Body of pancreas (tissue), 4 donors: ENCODE measurements around the gene HSPA14. TPM values are rescaled to one million over a fixed set of nuclear protein-coding genes. Genes with fewer than 3 reads are reported as not detected.

ENCODE experiments used
- ATAC-seq: fragments of 150-250 bp; one replicate; pipeline ENCODE4 v1.9.1; 2016
- DNase-seq, 4 donors: peaks; one replicate each; pipeline ENCODE4 v3.0.0-alpha.2; 2019
- H3K27ac ChIP-seq, 4 donors: fragments of 200-600 bp; sonication (generic); 1 replicate in 3 of 4; 2 replicates in 1 of 4; pipeline versions ENCODE4 v1.5.1 to v1.6.1; 2016 to 2019; ENCODE audit warnings: mild to moderate bottlenecking in 1 of 4, mixed read lengths in 1 of 4, moderate library complexity in 1 of 4
- H3K27me3 ChIP-seq, 2 donors: fragments of 200-600 bp; sonication (generic); one replicate each; pipeline ENCODE4 v1.6.0; 2016; ENCODE audit warnings: mild to moderate bottlenecking in 1 of 2
- H3K36me3 ChIP-seq, 2 donors: fragments of 200-600 bp; sonication (generic); replicated peaks in 1 of 2; 2 replicates each; pipeline ENCODE4 v1.5.1; 2016; ENCODE audit warnings: low read depth in 2 of 2; ENCODE audit not compliant: insufficient read depth in 1 of 2
- H3K4me1 ChIP-seq: fragments of 200-600 bp; sonication (generic); one replicate; pipeline ENCODE4 v1.6.0; 2016
- H3K4me3 ChIP-seq, 2 donors: fragments of 200-600 bp; sonication (generic); 1 replicate in 1 of 2; 2 replicates in 1 of 2; pipeline ENCODE4 v1.5.1; 2016 to 2019
- H3K9me3 ChIP-seq, 3 donors: fragments of 200-600 bp; sonication (generic); 1 replicate in 2 of 3; 2 replicates in 1 of 3; pipeline ENCODE4 v1.5.1; 2016
- POLR2A ChIP-seq, 3 donors: fragments of 450-650 bp; IDR thresholded peaks; one replicate each; pipeline ENCODE4 v1.6.1; 2016; ENCODE audit warnings: antibody characterized with exemption in 3 of 3, mild to moderate bottlenecking in 2 of 3
- WGBS, 2 donors: methylation state at CpG; one replicate each; pipeline ENCODE4 v1.1.5; 2017; 5-methylcytosine and 5-hydroxymethylcytosine counted together
- intact Hi-C: fragments of 100-400 bp; cut with DNase I; formaldehyde crosslinking; loops from one replicate; pipeline ENCODE4 v1.15.1; 2023
- total RNA-seq, 2 donors: library from RNA; depleted of rRNA; stranded (reverse); fragments of >200 nt; gene quantifications; one replicate each; pipeline ENCODE4 v1.1.0, GENCODE V29; 2016
- TF ChIP-seq, protein P1 (sequence below), 7 experiments: fragments of 450-650 bp in 4 of 7; fragments of 200-600 bp in 3 of 7; sonication (generic) in 3 of 7; IDR thresholded peaks; one replicate each; pipeline ENCODE4 v1.5.1; 2016 to 2019; ENCODE audit warnings: antibody characterized with exemption in 7 of 7

Gene HSPA14
- total RNA-seq, 2 donors from 2014 or later = 6.6 to 7.8 TPM

DNA sequence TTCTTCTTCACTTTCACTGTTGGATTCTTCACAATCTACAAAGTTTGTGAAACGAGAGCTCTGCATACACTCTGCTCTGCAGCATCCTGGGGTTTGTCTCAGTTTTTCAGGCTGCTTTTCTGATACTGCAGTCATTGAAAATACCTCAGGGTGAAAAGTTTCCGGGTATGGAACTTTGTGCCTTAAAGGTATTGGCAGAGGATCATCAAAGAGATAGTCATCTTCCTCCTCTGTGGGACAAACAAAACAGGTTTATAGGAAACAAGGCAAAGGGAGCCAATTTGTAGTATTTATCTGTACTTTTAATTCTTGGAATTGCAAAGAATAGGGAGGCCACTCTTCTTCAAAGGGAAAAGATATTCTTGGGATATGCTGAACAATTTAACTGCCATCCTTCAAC lies 71.0 kb downstream of the HSPA14 start:
- intact Hi-C loops = no loop called here
- TF ChIP-seq, protein P1, sequence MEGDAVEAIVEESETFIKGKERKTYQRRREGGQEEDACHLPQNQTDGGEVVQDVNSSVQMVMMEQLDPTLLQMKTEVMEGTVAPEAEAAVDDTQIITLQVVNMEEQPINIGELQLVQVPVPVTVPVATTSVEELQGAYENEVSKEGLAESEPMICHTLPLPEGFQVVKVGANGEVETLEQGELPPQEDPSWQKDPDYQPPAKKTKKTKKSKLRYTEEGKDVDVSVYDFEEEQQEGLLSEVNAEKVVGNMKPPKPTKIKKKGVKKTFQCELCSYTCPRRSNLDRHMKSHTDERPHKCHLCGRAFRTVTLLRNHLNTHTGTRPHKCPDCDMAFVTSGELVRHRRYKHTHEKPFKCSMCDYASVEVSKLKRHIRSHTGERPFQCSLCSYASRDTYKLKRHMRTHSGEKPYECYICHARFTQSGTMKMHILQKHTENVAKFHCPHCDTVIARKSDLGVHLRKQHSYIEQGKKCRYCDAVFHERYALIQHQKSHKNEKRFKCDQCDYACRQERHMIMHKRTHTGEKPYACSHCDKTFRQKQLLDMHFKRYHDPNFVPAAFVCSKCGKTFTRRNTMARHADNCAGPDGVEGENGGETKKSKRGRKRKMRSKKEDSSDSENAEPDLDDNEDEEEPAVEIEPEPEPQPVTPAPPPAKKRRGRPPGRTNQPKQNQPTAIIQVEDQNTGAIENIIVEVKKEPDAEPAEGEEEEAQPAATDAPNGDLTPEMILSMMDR (IDR thresholded peaks at IDR 0.05) = no peak
- no peak for TF ChIP-seq POLR2A (IDR thresholded peaks at IDR 0.05)
- DNase-seq (no peak), ATAC-seq (no peak)
- H3K4me1 ChIP-seq = no peaks in the 10 kb centered on the region
- no peak overlapping the region for H3K27ac ChIP-seq
- WGBS, 2 donors = 91 to 94% methylated on average over 2 of the region's 2 CpGs
- peaks cover 0 to 10% of the 10 kb centered on the region in 2 donors for H3K36me3 ChIP-seq
- H3K4me3 ChIP-seq = no peak overlapping the region
- no peaks in the 10 kb centered on the region for H3K27me3 ChIP-seq
- H3K9me3 ChIP-seq = no peaks in the 10 kb centered on the region

DNA sequence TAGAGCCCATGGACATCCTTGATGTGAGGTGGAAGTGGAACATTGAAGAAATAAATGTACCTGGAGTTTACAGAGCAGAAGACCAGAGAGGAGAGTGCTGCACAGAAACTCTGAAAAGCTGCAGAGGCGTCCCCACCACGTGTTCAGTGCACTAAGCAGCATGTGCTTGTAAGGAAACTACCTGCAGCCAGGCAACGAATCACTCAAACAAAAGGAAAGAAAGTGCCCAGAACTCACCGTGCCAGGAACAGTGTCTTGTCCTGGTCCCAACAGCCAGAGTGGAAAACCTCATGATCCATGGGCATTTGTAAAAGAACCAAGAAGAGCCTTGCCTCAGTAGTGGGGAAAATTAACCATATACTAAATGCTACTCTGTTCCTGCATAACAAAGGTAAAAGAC lies 72.8 kb downstream of the HSPA14 start:
- intact Hi-C loops = no loop called here
- no peaks in the 10 kb centered on the region for H3K27me3 ChIP-seq
- TF ChIP-seq POLR2A (IDR thresholded peaks at IDR 0.05) = no peak
- TF ChIP-seq, protein P1 (IDR thresholded peaks at IDR 0.05) = no peak
- no peak for ATAC-seq
- no peak overlapping the region for H3K4me3 ChIP-seq
- no peaks in the 10 kb centered on the region for H3K9me3 ChIP-seq
- H3K4me1 ChIP-seq = no peaks in the 10 kb centered on the region
- 94 to 97% methylated on average over 4 of the region's 4 CpGs for WGBS, 2 donors
- no peak for DNase-seq
- no peak overlapping the region for H3K27ac ChIP-seq
- peaks cover 0 to 10% of the 10 kb centered on the region in 2 donors for H3K36me3 ChIP-seq

DNA sequence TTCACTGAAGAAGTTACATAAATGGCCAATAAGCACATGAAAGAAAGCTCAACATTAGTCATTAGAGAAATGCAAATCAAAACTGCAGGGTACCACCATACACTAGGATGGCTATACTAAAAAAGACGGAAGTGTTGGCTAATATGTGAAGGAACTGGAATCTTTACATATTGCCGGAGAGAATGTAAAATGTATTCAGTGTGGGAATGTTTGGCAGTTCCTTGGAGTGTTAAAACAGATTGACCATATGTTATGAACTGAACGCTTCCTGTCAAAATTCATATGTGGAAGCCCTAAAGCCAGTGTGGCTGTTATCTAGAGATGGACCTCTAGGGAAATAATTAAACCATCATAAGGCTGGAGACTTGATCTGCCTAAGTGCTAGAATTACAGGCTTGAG lies 73.7 kb downstream of the HSPA14 start:
- Histone ChIP-seq H3K27me3 (no peaks in the 10 kb centered on the region), H3K36me3 (peaks cover 0 to 9% of the 10 kb centered on the region in 2 donors), H3K4me1 (no peaks in the 10 kb centered on the region), H3K4me3 (no peak overlapping the region), H3K27ac (no peak overlapping the region), H3K9me3 (no peaks in the 10 kb centered on the region)
- TF ChIP-seq, protein P1 (IDR thresholded peaks at IDR 0.05) = no peak
- TF ChIP-seq POLR2A (IDR thresholded peaks at IDR 0.05) = no peak
- no peak for DNase-seq
- no peak for ATAC-seq
- WGBS, 2 donors = 93 to 97% methylated on average over 3 of the region's 3 CpGs
- intact Hi-C loops = no loop called here

DNA sequence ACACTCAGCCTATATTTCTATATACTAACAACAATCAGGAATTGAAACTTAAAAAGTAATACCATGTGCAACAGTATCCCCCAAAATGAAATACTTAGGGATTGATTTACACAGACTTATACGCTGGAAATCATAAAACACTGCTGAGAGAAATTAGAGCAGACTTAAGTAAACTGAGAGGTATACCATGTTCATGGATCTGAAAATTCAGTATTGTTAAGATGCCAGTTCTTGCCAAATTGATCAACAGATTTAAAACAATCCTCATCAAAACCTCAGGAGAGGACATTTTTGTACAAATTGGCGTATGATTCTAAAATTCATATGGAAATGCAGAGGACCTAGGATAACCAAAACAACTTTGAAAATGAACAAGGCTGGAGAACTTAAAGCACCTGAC lies 78.5 kb downstream of the HSPA14 start:
- ATAC-seq (no peak), DNase-seq (no peak)
- no peak for TF ChIP-seq POLR2A (IDR thresholded peaks at IDR 0.05)
- TF ChIP-seq, protein P1 (IDR thresholded peaks at IDR 0.05) = no peak
- intact Hi-C loops = no loop called here
- no peak overlapping the region for H3K4me3 ChIP-seq
- H3K27me3 ChIP-seq = no peaks in the 10 kb centered on the region
- peaks cover 9 to 14% of the 10 kb centered on the region in 2 donors for H3K36me3 ChIP-seq
- WGBS, 2 donors = 92 to 95% methylated on average over 2 of the region's 2 CpGs
- H3K9me3 ChIP-seq = no peaks in the 10 kb centered on the region
- no peaks in the 10 kb centered on the region for H3K4me1 ChIP-seq
- no peak overlapping the region for H3K27ac ChIP-seq

DNA sequence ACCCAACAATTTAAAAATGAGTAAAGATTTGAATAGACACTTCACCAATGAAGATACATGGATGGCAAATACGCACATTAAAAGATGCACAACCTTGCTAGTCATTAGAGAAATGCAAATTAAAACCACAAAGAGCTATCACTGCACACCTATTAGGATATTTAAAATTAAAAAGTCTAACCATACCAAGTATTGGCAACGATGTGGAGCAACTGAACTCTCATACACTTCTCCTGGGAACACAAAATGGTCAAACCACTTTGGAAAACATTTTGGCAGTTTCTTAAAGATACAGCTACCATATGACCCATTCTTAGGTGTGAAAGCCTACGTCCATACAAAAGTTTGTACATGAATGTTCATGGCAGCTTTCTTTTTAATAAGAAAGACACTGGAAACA lies 79.7 kb downstream of the HSPA14 start:
- Histone ChIP-seq H3K36me3 (peaks cover 12 to 17% of the 10 kb centered on the region in 2 donors), H3K9me3 (no peaks in the 10 kb centered on the region), H3K27ac (no peak overlapping the region), H3K27me3 (no peaks in the 10 kb centered on the region), H3K4me1 (no peaks in the 10 kb centered on the region), H3K4me3 (no peak overlapping the region)
- 97% methylated on average over 3 of the region's 3 CpGs for WGBS, 2 donors
- ATAC-seq = no peak
- no peak for DNase-seq
- TF ChIP-seq, protein P1 (IDR thresholded peaks at IDR 0.05) = no peak
- TF ChIP-seq POLR2A (IDR thresholded peaks at IDR 0.05) = no peak
- intact Hi-C loops = no loop called here
